OCI-LY7 (cell line): ENCODE data around the gene RIMBP2. TPM values are rescaled to one million over a fixed set of nuclear protein-coding genes. Genes with fewer than 3 reads are reported as not detected.

Experiments
- BruUV-seq: library from RNA; stranded (reverse); fragments of 400-500 nt; replicated peaks from 2 replicates; lab custom pipeline; 2021; lab: Mats Ljungman, UMichigan
- CTCF ChIA-PET: fragments of 300-600 bp; sonication (Branson Sonifier 250); formaldehyde crosslinking; loops from one replicate; lab custom pipeline; 2022; ENCODE audit warnings: antibody characterized with exemption; ENCODE audit not compliant: unreplicated experiment; lab: Charles Lee
- POLR2A ChIA-PET: fragments of 300-600 bp; sonication (Branson Sonifier 250); formaldehyde crosslinking; loops from one replicate; lab custom pipeline; 2022; ENCODE audit warnings: antibody characterized with exemption; lab: Charles Lee
- DNase-seq: peaks from one replicate; pipeline ENCODE4 v3.0.0-alpha.2; 2015; ENCODE audit warnings: low spot score
- H2AFZ ChIP-seq: fragments of 200-600 bp; sonication (generic), shearing (Covaris generic); 2 replicates; pipeline ENCODE4 v1.6.1; 2014; ENCODE audit warnings: mild to moderate bottlenecking, antibody characterized with exemption, low read length, moderate library complexity
- H3K27ac ChIP-seq: fragments of 200-600 bp; sonication (generic); 2 replicates; pipeline ENCODE4 v1.5.1; 2014; ENCODE audit warnings: mixed run types, low read depth, mild to moderate bottlenecking, moderate library complexity, low read length, inconsistent platforms; ENCODE audit not compliant: poor library complexity, severe bottlenecking
- H3K36me3 ChIP-seq: fragments of 200-600 bp; sonication (generic); 2 replicates; pipeline ENCODE4 v1.6.1; 2014; ENCODE audit warnings: mild to moderate bottlenecking, antibody characterized with exemption, low read length, moderate library complexity, mixed read lengths; ENCODE audit not compliant: insufficient read depth
- H3K4me1 ChIP-seq: fragments of 200-600 bp; sonication (generic); 2 replicates; pipeline ENCODE4 v1.5.1; 2014; ENCODE audit warnings: mild to moderate bottlenecking, low read length; ENCODE audit not compliant: insufficient read depth, poor library complexity, severe bottlenecking
- H3K4me2 ChIP-seq: fragments of 200-600 bp; sonication (generic); 2 replicates; pipeline ENCODE4 v1.6.1; 2014; ENCODE audit warnings: mild to moderate bottlenecking, low read length
- H3K4me3 ChIP-seq: fragments of 200-600 bp; sonication (generic); 2 replicates; pipeline ENCODE4 v1.5.1; 2014; ENCODE audit warnings: mild to moderate bottlenecking, low read depth, low read length; ENCODE audit not compliant: poor library complexity, severe bottlenecking
- H3K79me2 ChIP-seq: fragments of 200-600 bp; sonication (generic); 2 replicates; pipeline ENCODE4 v1.6.1; 2016; ENCODE audit warnings: low read depth, mild to moderate bottlenecking, low read length, moderate library complexity, mixed read lengths; ENCODE audit not compliant: insufficient read depth
- H3K9me2 ChIP-seq: fragments of 200-600 bp; sonication (generic); 2 replicates; pipeline ENCODE4 v1.6.1; 2016; ENCODE audit warnings: mild to moderate bottlenecking, low read length, mixed read lengths; ENCODE audit not compliant: insufficient read depth
- H3K9me3 ChIP-seq: fragments of 200-600 bp; sonication (generic); 2 replicates; pipeline ENCODE4 v1.6.1; 2014; ENCODE audit warnings: mild to moderate bottlenecking, mixed run types, low read length, mixed read lengths
- H4K20me1 ChIP-seq: fragments of 200-600 bp; sonication (generic); 2 replicates; pipeline ENCODE4 v1.6.1; 2014; ENCODE audit warnings: mild to moderate bottlenecking, antibody characterized with exemption, low read length, moderate library complexity, mixed read lengths; ENCODE audit not compliant: insufficient read depth
- CTCF ChIP-seq: fragments of 200-600 bp; sonication (generic); conservative IDR thresholded peaks from 2 replicates; pipeline ENCODE4 v1.5.1; 2014; ENCODE audit warnings: mild to moderate bottlenecking, antibody characterized with exemption, low read length, moderate library complexity, mixed read lengths
- EZH2phosphoT487 ChIP-seq: fragments of 200-600 bp; sonication (generic); IDR thresholded peaks from 2 replicates; pipeline ENCODE4 v1.6.1; 2018; ENCODE audit warnings: low read depth, borderline replicate concordance, mild to moderate bottlenecking, mixed run types, antibody characterized with exemption, low read length, moderate library complexity, mixed read lengths
- intact Hi-C: fragments of 100-400 bp; cut with micrococcal nuclease; formaldehyde crosslinking; loops from one replicate; pipeline ENCODE4 v1.10.0; 2022; ENCODE audit not compliant: unreplicated experiment
- total RNA-seq, 2 experiments: library from RNA; depleted of rRNA in 1 of 2; stranded (reverse); fragments of >200 nt in 1 of 2; shearing (Covaris generic) in 1 of 2; gene quantifications; 2 replicates each; pipeline ENCODE4 v1.2.3, GENCODE V29; 2014 to 2022

Gene RIMBP2
- total RNA-seq, 2 experiments from 2014 or later = not detected

GRCh38 chr12:130354407-130354806, 361.7 kb downstream of the RIMBP2 start:
- Histone ChIP-seq H3K27ac (no peak overlapping the region), H3K4me1 (no peaks in the 10 kb centered on the region), H4K20me1 (no peaks in the 10 kb centered on the region), H3K79me2 (no peaks in the 10 kb centered on the region), H3K36me3 (no peaks in the 10 kb centered on the region), H3K4me3 (no peak overlapping the region), H2AFZ (no peak overlapping the region), H3K9me2 (no peaks in the 10 kb centered on the region), H3K4me2 (no peak overlapping the region), H3K9me3 (no peaks in the 10 kb centered on the region)
- DNase-seq = no peak
- BruUV-seq = no TSS peak
- POLR2A ChIA-PET = no interaction called here
- intact Hi-C loops = no loop called here
- TF ChIP-seq EZH2phosphoT487 (no peak), CTCF (no peak)
- CTCF ChIA-PET = no interaction called here

GRCh38 chr12:130353081-130353480, 363.0 kb downstream of the RIMBP2 start:
- no peak overlapping the region for H3K27ac ChIP-seq
- H3K4me2 ChIP-seq = no peak overlapping the region
- H3K4me1 ChIP-seq = no peaks in the 10 kb centered on the region
- POLR2A ChIA-PET = no interaction called here
- no peaks in the 10 kb centered on the region for H3K79me2 ChIP-seq
- no peaks in the 10 kb centered on the region for H3K9me3 ChIP-seq
- BruUV-seq = no TSS peak
- TF ChIP-seq CTCF = no peak
- TF ChIP-seq EZH2phosphoT487 = no peak
- H2AFZ ChIP-seq = no peak overlapping the region
- DNase-seq = no peak
- H3K4me3 ChIP-seq = no peak overlapping the region
- H3K9me2 ChIP-seq = no peaks in the 10 kb centered on the region
- H3K36me3 ChIP-seq = no peaks in the 10 kb centered on the region
- intact Hi-C loops = no loop called here
- CTCF ChIA-PET = no interaction called here
- no peaks in the 10 kb centered on the region for H4K20me1 ChIP-seq

GRCh38 chr12:130351326-130351725, 364.8 kb downstream of the RIMBP2 start:
- no TSS peak for BruUV-seq
- Histone ChIP-seq H3K4me1 (no peaks in the 10 kb centered on the region), H3K9me3 (no peaks in the 10 kb centered on the region), H3K9me2 (no peaks in the 10 kb centered on the region), H3K27ac (no peak overlapping the region), H3K4me3 (no peak overlapping the region), H3K79me2 (no peaks in the 10 kb centered on the region), H3K36me3 (no peaks in the 10 kb centered on the region), H3K4me2 (no peak overlapping the region), H2AFZ (no peak overlapping the region), H4K20me1 (no peaks in the 10 kb centered on the region)
- no peak for TF ChIP-seq CTCF
- TF ChIP-seq EZH2phosphoT487 = no peak
- CTCF ChIA-PET = no interaction called here
- intact Hi-C loops = no loop called here
- no peak for DNase-seq
- POLR2A ChIA-PET = interaction anchor here (1.1 kb wide), 1 partner anchor 44 kb away, joined by 3 read pairs; no protein-coding TSS in a partner anchor
